Measurements from ENCODE around the gene FRG2.
"Not testable (repeated sequence)": the region's sequence is repeated elsewhere in the genome, so short reads cannot be mapped to it uniquely, and the experiment has no call there.

Gene FRG2

DNA sequence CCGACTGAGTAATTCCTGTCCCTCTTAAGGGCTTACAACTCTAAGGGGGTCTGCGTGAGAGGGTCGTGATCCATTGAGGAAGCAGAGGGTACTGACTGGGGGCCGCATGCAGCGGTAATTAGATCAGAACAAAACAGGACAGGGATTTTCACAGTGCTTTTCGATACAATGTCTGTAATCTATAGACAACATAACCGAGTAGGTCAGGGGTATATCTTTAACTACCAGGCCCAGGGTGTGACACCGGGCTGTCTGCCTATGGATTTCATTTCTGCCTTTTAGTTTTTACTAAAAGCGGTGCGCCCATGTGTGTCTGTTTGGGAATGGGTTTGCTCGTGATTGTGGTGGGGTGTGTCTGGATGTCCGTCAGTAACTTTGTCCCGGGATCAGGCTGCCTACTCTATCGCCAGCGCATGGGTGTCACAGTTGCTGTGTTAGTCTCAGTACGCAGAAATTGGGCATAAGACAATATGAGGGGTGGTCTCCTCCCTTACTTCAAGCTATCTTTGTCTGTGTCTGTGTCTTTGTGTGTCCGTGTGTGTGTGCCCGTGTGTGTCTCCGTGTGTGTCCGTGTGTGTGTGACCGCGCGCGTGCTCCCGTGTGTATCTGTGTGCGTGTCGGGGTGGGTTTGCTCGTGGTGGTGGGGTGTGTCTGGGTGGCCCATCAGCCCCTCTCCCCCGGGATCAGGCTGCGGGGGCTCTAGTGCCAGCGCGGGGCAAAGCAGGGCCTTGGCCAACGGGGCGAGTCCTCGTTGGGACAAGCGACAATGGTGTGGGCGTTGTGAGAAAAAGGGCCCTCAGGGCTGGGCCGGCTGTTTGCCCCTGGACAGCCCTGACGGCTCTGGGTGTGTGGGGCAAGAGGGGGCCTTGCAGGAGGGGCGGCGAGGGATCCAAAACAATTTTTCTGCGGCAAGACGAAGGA, 10.4 kb downstream of the FRG2 start:
- no peak for DNase-seq (ENCODE audit: low read depth)

DNA sequence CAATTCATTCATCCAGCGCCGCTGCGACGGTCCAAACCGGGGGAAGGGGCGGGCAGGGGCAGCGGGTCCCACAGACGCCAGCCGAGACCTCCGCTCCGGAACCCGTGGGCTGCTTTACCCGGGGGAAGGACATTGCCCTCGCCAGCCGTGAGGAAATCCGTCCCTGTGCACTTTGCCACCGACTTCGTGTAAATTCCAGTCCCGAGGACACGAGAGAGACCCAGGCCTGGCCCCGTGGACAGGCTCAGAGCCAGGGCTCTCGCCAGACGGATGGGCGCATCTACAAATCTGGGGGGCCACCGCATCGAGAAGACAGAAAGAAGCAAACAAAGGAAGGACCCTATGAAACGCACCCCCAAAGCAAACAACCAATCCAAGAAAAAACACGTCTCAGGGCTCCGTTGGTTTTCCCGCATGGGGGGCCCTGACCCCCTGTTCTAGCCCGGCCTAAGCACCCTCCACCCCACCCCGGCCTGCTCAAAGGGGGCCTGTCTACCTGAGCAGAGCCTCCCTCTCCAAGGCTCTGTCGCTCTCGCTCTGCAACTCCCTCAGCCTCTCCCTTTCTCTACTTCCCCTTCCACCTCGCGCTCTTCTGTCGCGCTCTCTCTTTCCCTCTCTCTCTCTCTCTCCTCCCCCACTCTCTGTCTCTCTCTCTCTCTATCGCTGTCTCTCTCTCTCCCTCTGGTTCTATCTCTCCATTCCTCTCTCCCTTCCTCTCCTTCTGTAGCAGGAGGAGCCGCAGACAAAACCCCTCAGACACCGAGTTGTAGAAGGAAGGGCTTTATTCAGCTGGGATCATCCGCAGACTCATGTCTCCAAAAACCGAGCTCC, 11.3 kb downstream of the FRG2 start:
- no peak for DNase-seq (ENCODE audit: low read depth)

DNA sequence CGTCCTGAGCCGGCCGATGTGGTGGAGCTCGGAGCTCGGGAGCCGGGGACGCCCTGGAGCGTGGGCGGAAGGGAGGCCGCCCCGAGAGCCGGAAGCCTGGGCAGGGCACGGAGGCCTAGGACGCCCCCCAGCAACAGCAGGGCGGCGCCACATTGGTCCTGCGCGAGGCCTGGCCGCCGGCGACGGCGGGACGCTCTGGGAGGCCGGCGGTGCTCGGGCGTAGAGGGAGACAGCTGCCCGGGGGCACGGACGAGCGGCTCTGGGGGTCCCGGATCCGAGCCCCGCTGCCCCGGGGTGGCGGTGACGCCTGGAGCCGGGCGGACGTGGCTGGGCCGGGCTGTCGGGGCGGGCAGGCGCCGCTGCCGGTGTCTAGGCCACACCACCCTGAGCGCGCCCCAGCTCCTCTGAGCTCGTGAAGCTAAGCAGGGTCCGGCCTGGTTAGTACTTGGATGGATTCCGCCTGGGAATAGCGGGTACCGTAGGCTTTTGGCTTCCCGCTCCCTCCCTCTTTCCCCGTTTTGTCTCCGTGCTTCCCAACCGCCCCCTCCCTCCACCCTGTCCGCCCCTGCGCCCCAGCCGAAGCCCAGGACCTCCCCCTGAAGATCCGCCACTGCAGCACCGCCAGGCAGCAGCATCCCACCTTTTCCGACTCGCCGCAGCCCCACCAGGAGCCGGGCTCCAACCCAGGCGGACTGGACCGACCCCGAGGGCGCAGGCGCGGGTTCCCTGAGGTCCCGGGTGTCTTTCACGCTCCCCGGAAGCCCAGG, 12.1 kb downstream of the FRG2 start:
- no peak for DNase-seq (ENCODE audit: low read depth)

DNA sequence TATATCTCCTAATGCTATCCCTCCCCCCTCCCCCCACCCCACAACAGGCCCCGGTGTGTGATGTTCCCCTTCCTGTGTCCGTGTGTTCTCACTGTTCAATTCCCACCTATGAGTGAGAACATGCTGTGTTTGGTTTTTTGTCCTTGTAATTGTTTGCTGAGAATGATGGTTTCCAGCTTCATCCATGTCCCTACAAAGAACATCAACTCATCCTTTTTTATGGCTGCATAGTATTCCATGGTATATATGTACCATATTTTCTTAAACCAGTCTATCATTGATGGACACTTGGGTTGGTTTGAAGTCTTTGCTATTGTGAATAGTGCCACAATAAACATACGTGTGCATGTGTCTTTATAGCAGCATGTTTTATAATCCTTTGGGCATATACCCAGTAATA, 37.1 kb downstream of the FRG2 start:
- DNase-seq (ENCODE audit: low read depth) = not testable (repeated sequence)

DNA sequence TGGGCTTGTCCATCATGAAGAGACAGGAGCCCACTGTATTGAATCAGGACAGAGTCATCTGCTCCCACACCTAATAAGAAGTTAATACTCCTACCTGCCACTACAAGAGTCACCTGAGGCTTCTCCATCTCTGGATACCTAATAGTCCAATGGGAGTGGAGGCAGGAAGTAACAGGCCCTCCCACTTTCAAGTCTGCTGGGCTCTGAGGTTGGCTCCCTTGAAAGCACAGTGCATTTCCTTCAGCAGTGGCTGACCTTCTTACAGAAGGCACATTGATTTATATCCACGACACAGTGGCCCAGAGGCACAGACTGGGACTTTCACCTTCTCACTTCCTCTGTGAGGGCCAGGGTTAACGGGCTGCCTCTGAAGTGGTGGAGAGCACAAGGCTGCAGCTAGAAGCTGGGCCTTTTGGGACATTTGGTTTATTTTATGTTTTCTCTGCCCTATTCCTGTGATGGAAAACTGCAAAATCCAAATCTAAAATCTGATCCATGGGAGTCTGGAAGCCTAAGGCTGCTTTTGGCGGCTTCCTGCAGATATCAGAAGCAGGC, 38.1 kb downstream of the FRG2 start:
- no peak for DNase-seq (ENCODE audit: low read depth)

DNA sequence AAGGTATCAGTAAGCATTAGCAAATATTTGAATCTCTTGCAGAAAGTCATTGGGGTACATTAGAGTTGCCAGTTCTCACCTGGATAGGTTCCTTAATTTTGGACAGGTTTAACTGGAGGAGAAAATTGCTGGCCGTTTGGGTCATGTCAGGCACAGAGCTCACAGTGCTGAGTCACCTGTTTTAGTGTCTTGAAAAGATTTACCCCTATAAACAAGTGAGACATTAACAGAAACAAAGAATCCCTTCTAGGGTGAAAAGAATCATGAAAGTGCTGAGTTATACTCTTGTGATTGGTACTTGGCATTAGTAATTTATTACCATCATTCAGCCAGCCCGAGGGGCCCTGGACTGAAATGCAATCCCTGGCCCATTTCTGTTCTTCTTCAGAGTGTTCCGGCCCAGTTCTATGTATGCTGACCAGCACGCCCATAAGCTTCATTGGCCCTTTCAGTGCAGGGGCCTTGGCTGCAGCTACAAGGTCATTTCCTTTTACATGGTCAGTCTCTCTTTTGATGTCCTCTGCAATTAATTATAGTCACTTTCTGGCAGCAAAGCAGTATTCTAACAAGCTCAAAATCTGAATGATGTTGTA, 41.3 kb downstream of the FRG2 start:
- DNase-seq (ENCODE audit: low read depth) = not testable (repeated sequence)

DNA sequence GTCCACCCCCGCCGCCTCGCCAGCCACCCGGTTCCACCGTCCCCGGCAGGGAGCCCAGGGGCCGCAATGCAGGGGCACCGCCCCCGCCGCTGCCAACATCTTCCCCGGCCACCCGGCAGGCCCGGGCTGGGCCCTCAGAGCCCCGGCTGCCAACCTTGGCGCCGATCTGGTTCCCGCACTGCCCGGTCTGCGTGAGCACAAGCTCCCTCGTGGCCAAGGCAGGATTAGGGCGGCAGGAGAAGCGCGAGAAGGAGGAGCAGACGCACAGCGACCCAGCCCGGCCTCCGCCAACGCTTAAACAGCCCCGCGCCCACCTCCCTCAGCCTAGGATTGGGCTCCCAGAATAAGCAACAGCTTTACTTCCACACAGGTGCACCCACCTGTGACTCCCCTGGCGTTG, 42.4 kb downstream of the FRG2 start:
- DNase-seq (ENCODE audit: low read depth) = not testable (repeated sequence)

DNA sequence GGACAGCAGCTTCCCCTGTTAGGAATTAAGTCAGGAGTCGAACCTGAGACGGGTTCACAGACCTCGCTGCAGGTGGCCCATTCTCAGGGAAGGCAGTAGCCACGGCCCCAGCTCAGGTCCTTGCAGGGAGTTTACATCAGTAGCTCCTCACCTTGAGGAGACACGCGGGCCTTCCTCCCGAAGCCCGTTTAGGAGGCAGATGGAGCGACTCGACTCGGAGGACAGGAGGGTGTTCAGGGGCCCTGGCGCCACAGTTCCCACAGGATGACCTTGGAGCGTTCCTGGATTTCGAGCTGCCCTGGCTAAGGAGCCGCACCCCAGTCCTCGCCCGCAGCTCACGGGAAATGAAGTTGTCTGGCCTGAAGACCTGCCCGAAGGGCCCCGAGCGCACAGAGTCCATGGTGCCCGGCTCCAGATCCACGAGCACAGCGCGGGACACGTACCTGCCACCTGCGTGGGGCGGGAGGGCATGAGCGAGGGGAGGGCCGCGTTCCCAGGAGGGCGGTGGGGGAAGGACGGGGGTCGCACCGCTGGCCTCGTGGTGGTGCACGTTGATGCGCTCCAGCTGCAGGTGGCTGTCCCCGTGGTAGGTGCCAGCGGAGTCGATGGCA, 43.0 kb downstream of the FRG2 start:
- not testable (repeated sequence) for DNase-seq (ENCODE audit: low read depth)

DNA sequence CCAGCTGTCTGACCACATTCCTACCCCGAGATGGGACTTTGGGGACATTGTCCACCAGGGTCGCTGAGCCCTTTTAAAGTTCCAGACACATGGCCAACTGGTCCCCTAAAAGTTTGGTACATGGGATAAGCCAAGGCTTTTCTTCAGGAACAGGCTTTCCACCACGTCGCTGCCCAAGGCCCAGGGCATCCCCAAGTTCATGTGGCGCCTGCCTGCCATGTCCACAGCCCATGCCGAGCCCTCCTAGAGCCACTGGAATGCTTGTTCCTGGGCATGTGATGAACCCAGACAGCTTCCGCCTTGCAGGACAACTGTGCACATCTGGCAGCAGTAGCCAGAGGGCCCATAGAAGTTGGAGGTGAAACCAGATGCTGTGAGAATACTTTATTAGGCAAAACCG, 45.1 kb downstream of the FRG2 start:
- no peak for DNase-seq (ENCODE audit: low read depth)

DNA sequence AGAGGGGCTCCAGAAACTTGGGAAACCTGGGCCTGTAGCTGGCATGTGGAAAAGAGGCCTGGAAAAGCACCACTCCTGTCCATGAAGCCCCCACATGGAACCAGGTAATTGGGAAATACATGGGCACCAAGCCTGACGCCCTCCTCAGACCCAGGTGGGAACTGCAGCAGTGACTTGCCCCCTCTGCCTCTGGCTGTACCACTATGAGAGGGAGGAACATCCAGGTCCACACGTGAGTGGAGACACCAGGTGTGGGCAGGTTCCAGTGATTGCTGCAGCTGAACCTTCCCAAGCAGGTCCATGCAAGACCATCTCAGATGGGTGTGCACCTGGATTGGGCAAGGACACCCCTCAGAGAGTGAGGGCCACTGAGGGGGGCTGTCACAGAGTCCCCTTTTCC, 46.8 kb downstream of the FRG2 start:
- DNase-seq (ENCODE audit: low read depth) = not testable (repeated sequence)

DNA sequence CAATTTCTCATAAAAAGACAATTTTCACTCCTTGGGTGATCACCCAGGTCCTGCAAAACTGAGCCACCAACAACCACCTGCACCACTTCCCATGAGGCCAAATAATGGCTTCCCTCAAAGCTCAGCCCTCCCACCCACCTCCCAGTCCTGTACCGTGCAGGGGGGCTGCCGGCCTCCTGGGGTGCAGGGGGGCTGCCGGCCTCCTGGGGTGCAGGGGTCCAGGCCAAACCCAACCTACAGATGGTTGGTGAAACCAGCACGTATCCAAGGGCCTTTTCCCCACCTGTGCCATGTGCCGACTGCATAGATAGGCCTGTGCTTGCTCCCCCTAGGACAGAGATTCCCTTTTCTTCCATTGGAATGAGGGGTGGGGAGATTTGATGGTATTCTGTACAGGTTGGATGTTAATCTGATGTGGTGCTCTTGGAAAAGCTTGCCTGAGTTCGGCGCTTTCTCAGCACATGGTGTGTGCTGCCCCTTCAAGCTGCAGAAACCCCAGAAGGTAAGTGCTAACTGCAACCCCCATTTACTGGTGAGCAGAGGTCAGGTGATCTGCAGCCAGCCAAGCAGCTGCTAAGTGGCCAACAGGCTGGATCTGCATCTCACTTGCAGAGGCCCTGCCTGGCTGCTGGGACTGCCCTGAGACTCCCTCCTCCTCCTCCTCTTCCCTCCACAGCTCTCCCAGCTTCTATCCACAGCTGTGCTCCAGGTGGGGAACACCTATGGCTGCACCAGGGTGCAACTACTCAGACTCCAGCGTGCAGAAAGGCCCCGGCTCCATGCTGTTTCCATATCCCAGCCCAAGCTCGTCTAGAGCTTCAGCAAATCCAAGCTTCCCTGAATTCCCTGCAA, 47.6 kb downstream of the FRG2 start:
- no peak for DNase-seq (ENCODE audit: low read depth)
